AG09309 (cell line): ENCODE results near the gene TDRD9.

ENCODE experiments used
- DNase-seq: peaks from one replicate; pipeline ENCODE4 v3.0.0-alpha.2; 2010; ENCODE audit warnings: low read depth
- H3K4me3 ChIP-seq: 2 replicates; pipeline ENCODE4 v1.5.1; 2011; ENCODE audit warnings: mild to moderate bottlenecking, low read depth, low read length, moderate library complexity; ENCODE audit not compliant: control insufficient read depth
- TF ChIP-seq, protein P1 (sequence below): IDR thresholded peaks from 2 replicates; pipeline ENCODE4 v1.5.1; 2011; ENCODE audit warnings: mild to moderate bottlenecking, low read depth, low read length, inconsistent platforms; ENCODE audit not compliant: insufficient read depth, control insufficient read depth; ENCODE audit errors: missing control alignments

Gene TDRD9

GRCh38 chr14:104085032-104085888, 157.0 kb downstream of the TDRD9 start, which contains the start of gene ASPG:
ASPG (plus strand) TSS chr14:104085700; CDS start chr14:104085771, 71 bp downstream.
- no peak within 1 kb of the TSS for H3K4me3 ChIP-seq
- DNase-seq, result no peak
- TF ChIP-seq, protein P1, sequence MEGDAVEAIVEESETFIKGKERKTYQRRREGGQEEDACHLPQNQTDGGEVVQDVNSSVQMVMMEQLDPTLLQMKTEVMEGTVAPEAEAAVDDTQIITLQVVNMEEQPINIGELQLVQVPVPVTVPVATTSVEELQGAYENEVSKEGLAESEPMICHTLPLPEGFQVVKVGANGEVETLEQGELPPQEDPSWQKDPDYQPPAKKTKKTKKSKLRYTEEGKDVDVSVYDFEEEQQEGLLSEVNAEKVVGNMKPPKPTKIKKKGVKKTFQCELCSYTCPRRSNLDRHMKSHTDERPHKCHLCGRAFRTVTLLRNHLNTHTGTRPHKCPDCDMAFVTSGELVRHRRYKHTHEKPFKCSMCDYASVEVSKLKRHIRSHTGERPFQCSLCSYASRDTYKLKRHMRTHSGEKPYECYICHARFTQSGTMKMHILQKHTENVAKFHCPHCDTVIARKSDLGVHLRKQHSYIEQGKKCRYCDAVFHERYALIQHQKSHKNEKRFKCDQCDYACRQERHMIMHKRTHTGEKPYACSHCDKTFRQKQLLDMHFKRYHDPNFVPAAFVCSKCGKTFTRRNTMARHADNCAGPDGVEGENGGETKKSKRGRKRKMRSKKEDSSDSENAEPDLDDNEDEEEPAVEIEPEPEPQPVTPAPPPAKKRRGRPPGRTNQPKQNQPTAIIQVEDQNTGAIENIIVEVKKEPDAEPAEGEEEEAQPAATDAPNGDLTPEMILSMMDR, result no peak

DNA sequence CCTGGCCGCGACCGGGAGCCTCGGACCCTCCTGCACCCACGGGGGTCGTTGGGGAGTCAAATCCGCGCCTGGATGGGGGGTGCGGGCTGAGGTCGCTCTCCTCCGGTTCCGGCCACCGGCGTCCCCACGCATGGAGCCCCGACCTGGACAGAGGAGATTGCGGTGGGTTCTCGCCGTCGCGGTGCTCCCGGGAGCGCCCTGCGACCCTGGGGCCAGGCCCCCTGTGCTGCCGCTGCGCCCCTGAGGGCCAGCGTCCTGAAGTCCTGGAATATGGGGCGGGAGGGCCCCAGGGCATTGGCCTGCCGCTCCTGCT, 157.6 kb downstream of the TDRD9 start:
- TF ChIP-seq, protein P1, result no peak

DNA sequence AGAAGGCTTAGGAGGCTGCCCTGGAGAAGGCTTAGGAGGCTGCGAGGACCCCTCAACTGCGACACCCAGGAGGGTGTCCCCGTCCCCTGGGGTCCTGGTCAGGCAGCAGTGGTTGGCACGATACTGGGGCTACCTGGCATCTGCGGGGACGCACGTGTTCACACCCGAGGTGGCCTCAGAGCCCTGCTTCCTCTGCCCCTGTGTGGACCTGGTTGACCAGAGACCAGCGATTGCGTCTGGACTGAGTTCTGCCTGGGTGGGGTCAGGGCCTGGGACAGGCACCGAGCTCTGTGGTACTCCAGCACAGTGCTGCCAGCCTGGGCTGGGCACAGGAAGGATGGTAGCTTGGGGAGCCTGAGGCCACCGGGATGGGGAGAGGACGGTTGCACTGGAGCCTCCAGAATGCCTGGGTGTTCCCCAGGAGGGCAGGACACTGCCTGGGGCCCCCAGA, 158.0 kb downstream of the TDRD9 start:
- TF ChIP-seq, protein P1, result no peak
- no peak overlapping the region for H3K4me3 ChIP-seq
- DNase-seq, result no peak

More for the DNA sequence above, 157.6 kb downstream of the TDRD9 start:
- no peak for DNase-seq
- H3K4me3 ChIP-seq, result no peak overlapping the region

- no peak overlapping the region for H3K4me3 ChIP-seq
- TF ChIP-seq, protein P1, result no peak
- DNase-seq, result no peak
Observed at GRCh38 chr14:104086661-104087461, 158.6 kb downstream of the TDRD9 start.

GRCh38 chr14:104087505-104087904, 159.2 kb downstream of the TDRD9 start:
- TF ChIP-seq, protein P1, result no peak
- DNase-seq, result no peak
- no peak overlapping the region for H3K4me3 ChIP-seq

GRCh38 chr14:104087981-104088850, 160.0 kb downstream of the TDRD9 start:
- DNase-seq, result no peak
- no peak overlapping the region for H3K4me3 ChIP-seq
- TF ChIP-seq, protein P1, result no peak
